Camera-type eye (tissue), 1 donor: ENCODE results near the gene DCTN5. TPM values are rescaled to one million over a fixed set of nuclear protein-coding genes. Genes with fewer than 3 reads are reported as not detected.

ENCODE experiments used
- total RNA-seq: library from RNA; depleted of rRNA; stranded (reverse); fragments of >200 nt; gene quantifications from one replicate; pipeline ENCODE4 v1.2.3, GENCODE V29; 2014

Gene DCTN5
- total RNA-seq = 69.8 TPM

DNA sequence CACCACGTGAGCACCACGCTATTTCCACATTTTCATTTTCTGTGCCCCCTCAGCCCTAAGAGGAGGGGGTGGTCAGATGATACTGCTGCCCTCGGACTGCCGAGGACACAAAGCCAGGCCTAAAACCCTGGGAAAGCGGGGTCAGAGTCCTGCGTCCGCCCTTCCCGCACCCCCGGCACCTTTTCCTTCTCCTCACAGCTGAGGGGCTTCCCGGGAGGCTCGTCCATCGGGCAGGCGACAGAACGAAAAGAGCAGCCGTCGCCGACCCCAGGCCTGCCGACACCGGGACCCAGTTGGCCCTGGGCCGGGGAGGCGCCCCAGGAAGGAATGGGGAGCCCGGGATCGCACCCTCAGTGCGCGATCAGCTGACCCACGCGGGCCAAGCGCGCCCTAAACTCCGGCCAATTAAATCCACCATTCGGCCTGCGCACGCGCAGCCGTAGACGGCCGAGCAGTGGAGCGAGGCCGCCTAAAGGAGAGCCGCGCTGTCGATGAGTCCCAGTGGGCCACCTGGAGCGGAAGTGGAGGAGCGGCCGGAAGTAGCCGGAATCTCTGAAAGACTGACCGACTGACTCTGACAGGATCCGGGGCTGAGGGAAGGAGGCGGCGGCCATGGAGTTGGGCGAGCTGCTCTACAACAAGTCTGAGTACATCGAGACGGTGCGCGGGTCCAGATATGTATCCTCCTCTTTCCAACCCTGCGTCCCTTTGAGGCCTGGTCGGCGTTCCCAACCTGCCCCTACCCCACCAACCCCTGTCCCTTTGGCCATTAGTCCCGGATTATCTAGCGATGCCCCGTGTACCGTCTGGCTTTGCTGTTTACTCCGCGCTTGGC lies at the start of gene DCTN5, which contains the start of gene PALB2:
Gene DCTN5 (plus strand): TSS at position 536 of the 835 bp plus-strand sequence. CDS start 77 bp downstream, at position 613.
Gene PALB2 (minus strand): TSS at position 380 of the 835 bp plus-strand sequence. CDS start 153 bp downstream, at position 227.

DNA sequence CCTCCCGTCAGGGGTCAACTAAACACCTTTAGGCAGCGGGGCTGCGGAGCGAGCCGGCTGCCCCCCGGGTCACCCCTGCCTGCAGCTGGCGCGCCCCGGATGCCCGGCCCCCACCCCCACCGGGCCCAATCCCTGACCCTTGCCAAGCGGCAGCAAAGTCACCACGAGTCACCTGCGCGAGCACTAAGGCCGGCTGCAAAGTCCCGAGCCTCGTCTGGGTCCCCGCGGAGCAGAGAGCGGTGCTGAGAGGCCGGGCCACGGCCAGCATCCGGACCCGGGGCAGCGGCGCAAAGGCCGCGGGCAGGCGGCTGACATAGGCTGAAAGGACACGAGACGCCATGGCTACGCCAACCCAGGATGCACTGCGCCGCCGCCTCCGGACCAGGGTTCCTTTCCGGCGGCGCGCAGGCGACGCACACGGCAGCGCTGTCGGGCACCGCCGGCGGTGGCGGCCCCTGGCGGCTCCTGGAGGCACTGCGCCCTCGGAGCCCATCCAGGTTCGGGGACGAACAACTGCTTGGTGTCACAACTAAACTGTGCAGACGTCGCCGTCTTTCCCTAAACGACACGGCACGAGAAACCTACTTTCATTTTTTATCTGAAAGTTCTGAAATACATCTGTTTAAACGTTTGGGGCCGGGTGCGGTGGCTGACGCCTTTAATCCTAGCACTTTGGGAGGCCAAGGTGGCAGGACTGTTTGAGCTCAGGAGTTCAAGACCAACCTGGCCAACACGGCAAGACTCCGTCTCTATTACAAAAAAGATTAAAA lies 45.1 kb upstream of the DCTN5 start, which contains the start of gene NDUFAB1:
Gene NDUFAB1 (minus strand): TSS at position 366 of the 770 bp plus-strand sequence. CDS start 26 bp downstream, at position 340.

DNA sequence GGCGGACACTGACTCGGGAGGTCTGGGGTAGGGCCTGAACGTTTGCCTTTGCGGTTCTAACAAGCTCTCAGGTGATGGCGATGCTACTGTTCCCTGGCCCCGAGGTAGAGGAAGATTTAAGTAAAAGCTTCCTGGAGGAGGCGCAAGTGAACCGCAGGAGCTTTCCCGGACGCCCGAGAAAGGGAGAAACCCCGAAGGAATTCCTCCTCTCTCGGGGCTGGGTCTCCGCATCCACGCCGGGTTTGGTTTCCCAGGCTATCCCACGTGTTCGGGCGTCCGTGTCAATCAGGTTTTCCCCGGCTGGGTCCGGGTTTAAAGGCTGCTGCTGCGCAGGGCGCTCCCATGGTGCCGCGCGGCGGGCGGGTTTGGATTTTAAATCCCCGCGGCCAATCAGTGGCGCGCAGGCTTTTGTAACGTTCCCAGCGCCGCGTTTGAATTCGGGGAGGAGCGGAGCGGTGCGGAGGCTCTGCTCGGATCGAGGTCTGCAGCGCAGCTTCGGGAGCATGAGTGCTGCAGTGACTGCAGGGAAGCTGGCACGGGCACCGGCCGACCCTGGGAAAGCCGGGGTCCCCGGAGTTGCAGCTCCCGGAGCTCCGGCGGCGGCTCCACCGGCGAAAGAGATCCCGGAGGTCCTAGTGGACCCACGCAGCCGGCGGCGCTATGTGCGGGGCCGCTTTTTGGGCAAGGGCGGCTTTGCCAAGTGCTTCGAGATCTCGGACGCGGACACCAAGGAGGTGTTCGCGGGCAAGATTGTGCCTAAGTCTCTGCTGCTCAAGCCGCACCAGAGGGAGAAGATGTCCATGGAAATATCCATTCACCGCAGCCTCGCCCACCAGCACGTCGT lies 37.4 kb downstream of the DCTN5 start, which contains the start of gene PLK1:
Gene PLK1 (plus strand): TSS at position 460 of the 844 bp plus-strand sequence. CDS start 44 bp downstream, at position 504.

GRCh38 chr16:23712976-23713375 lies 71.7 kb downstream of the DCTN5 start, which contains the start of gene ERN2:
TSS of gene ERN2 (minus strand) at chr16:23713222. CDS start at chr16:23713187, 35 bp downstream.

Other genes starting within 250 kb of the DCTN5 start
- gene COG7, start 188.3 kb upstream of the DCTN5 start, total RNA-seq = 41.7 TPM
- gene GGA2, start 131.0 kb upstream of the DCTN5 start, total RNA-seq = 163 TPM
- 32.5 TPM for gene EARS2, start 84.1 kb upstream of the DCTN5 start, total RNA-seq
- gene UBFD1, start 83.7 kb upstream of the DCTN5 start, total RNA-seq = 157 TPM
- 41.3 TPM for gene NDUFAB1, start 45.1 kb upstream of the DCTN5 start, total RNA-seq
- gene PALB2, start 156 bp upstream of the DCTN5 start, total RNA-seq = 15.6 TPM
- gene PLK1, start 37.4 kb downstream of the DCTN5 start, total RNA-seq = 9.0 TPM
- gene ERN2, start 71.8 kb downstream of the DCTN5 start, total RNA-seq = 0.38 TPM
- gene CHP2, start 113.6 kb downstream of the DCTN5 start, total RNA-seq = 0.49 TPM
- 32.5 TPM for gene PRKCB, start 194.5 kb downstream of the DCTN5 start, total RNA-seq